ENCODE data around the gene RBM42. TPM values are rescaled to one million over a fixed set of nuclear protein-coding genes. Genes with fewer than 3 reads are reported as not detected.

RBM42 gene
- total RNA-seq, 1 donor from 2014 or later = 78.7 TPM

- Mint-ChIP-seq H3K27me3 (ENCODE audit: unreplicated experiment) (peaks cover 8% of the 10 kb centered on the region), H3K9me3 (ENCODE audit: unreplicated experiment) (peaks cover 6% of the 10 kb centered on the region), H3K4me3 (ENCODE audit: unreplicated experiment) (peak overlapping the region; percentile 85), H3K36me3 (ENCODE audit: unreplicated experiment) (peaks cover 7% of the 10 kb centered on the region), H3K27ac (ENCODE audit: unreplicated experiment) (no peak overlapping the region), H3K4me1 (ENCODE audit: low read depth, unreplicated experiment) (no peaks in the 10 kb centered on the region)
- no peak for TF ChIP-seq CTCF (IDR thresholded peaks at IDR 0.05; ENCODE audit: partially characterized antibody, unreplicated experiment)
- no peak for DNase-seq
Observed at GRCh38 chr19:35612224-35612558, 16.6 kb upstream of the RBM42 start.

- H3K27ac Mint-ChIP-seq (ENCODE audit: unreplicated experiment) = no peak within 1 kb of the TSS
- peak; percentile 96 for DNase-seq
- peaks cover 7% of the 10 kb centered on the region for H3K36me3 Mint-ChIP-seq (ENCODE audit: unreplicated experiment)
- H3K9me3 Mint-ChIP-seq (ENCODE audit: unreplicated experiment) = peaks cover 6% of the 10 kb centered on the region
- peak within 1 kb of the TSS; percentile 85 for H3K4me3 Mint-ChIP-seq (ENCODE audit: unreplicated experiment)
- H3K4me1 Mint-ChIP-seq (ENCODE audit: low read depth, unreplicated experiment) = no peaks in the 10 kb centered on the region
- H3K27me3 Mint-ChIP-seq (ENCODE audit: unreplicated experiment) = peaks cover 8% of the 10 kb centered on the region
- no peak for TF ChIP-seq CTCF (IDR thresholded peaks at IDR 0.05; ENCODE audit: partially characterized antibody, unreplicated experiment)
Observed at GRCh38 chr19:35612559-35613321, 16.1 kb upstream of the RBM42 start, which contains the start of gene HAUS5. Gene HAUS5, plus strand, starts transcription at chr19:35612735. Its CDS starts 60 bp downstream, at chr19:35612795.

GRCh38 chr19:35613574-35613973, 15.3 kb upstream of the RBM42 start:
- no peak for TF ChIP-seq CTCF (IDR thresholded peaks at IDR 0.05; ENCODE audit: partially characterized antibody, unreplicated experiment)
- Mint-ChIP-seq H3K36me3 (ENCODE audit: unreplicated experiment) (peaks cover 2% of the 10 kb centered on the region), H3K27ac (ENCODE audit: unreplicated experiment) (no peak overlapping the region)

DNA sequence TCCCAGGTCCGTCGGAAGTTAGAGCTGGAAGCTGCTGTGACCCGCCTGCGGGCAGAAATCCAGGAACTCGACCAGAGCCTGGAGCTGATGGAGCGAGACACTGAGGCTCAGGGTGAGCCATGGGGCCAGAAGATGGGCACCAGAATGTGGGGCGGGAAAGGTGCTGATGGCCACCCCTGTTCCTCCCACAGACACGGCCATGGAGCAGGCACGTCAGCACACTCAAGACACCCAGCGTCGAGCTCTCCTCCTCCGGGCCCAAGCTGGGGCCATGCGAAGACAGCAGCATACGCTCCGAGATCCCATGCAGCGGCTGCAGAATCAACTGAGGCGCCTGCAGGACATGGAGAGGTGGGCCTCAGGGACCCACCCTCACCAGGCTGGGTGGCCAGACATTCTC, 13.8 kb upstream of the RBM42 start:
- Mint-ChIP-seq H3K9me3 (ENCODE audit: unreplicated experiment) (peaks cover 4% of the 10 kb centered on the region), H3K4me3 (ENCODE audit: unreplicated experiment) (no peak overlapping the region), H3K27ac (ENCODE audit: unreplicated experiment) (no peak overlapping the region), H3K4me1 (ENCODE audit: low read depth, unreplicated experiment) (no peaks in the 10 kb centered on the region), H3K27me3 (ENCODE audit: unreplicated experiment) (peaks cover 8% of the 10 kb centered on the region), H3K36me3 (ENCODE audit: unreplicated experiment) (no peaks in the 10 kb centered on the region)
- no peak for TF ChIP-seq CTCF (IDR thresholded peaks at IDR 0.05; ENCODE audit: partially characterized antibody, unreplicated experiment)
- DNase-seq = no peak

More at GRCh38 chr19:35613574-35613973, 15.3 kb upstream of the RBM42 start:
- Mint-ChIP-seq H3K9me3 (ENCODE audit: unreplicated experiment) (peaks cover 4% of the 10 kb centered on the region), H3K4me3 (ENCODE audit: unreplicated experiment) (peak overlapping the region; percentile 85), H3K4me1 (ENCODE audit: low read depth, unreplicated experiment) (no peaks in the 10 kb centered on the region), H3K27me3 (ENCODE audit: unreplicated experiment) (peaks cover 8% of the 10 kb centered on the region)
- no peak for DNase-seq

GRCh38 chr19:35618857-35619256, 10.0 kb upstream of the RBM42 start:
- no peak overlapping the region for H3K4me3 Mint-ChIP-seq (ENCODE audit: unreplicated experiment)

More at GRCh38 chr19:35618857-35619256, 10.0 kb upstream of the RBM42 start:
- Mint-ChIP-seq H3K36me3 (ENCODE audit: unreplicated experiment) (no peaks in the 10 kb centered on the region), H3K9me3 (ENCODE audit: unreplicated experiment) (peaks cover 5% of the 10 kb centered on the region), H3K4me1 (ENCODE audit: low read depth, unreplicated experiment) (no peaks in the 10 kb centered on the region), H3K27ac (ENCODE audit: unreplicated experiment) (no peak overlapping the region), H3K27me3 (ENCODE audit: unreplicated experiment) (peaks cover 10% of the 10 kb centered on the region)
- DNase-seq = no peak
- TF ChIP-seq CTCF (IDR thresholded peaks at IDR 0.05; ENCODE audit: partially characterized antibody, unreplicated experiment) = no peak

Data from glutamatergic neuron (in vitro differentiated cells).